ENCODE data around the gene DRD3.

The DRD3 gene

DNA sequence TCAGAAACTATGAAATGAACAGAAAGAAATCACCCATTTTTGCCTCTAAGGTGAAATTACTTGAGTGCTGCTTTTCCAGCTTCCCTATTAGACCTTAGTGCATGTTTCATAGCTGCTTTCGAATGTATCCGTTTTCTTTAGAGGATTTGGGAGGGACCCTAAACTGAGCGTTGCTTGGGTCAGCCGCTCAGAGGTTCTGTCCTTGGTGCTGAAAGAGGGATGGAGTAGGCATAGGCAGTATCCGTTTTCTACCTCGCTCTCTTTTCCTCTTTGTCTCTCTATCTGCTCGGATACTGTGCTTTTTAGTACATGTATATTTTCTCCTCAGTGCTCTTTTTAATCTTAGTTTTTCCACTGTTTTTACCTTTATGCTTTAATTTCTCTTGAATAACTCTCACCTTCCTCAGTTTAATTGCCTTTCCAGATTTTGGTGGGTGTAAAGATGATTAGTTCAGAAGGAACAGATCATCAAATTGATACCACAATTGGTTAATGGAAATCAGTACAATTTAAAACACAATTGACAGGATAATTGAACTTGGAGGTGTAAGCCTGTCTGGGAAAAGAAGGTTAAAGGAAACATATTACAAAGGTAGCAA, at the start of gene DRD3:
Gene DRD3 (minus strand): TSS at position 283 of the 599 bp plus-strand sequence. CDS start 7,060 bp downstream, outside the sequence.
- DNase-seq (ENCODE audit: low spot score) = peak; percentile 5

DNA sequence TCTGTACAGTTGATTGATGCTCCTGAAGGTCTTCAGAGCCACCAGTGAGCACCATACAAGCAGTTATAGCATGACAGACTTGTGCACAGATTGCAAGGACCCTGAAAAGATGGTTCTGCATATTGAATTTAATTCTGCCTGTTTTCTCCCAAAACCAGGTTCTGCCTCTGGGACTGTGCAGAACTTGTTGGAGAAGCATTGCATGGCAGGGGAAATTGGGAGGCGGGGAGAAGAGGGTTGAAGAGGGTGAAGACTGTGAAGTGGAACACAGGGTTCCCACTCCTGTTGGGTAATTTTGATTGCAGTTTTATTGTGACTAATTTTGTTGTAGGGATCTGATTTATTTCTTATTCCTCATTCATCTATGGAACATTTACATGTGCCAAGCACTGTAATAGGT, 48.2 kb upstream of the DRD3 start:
- no peak for DNase-seq (ENCODE audit: low spot score)

DNA sequence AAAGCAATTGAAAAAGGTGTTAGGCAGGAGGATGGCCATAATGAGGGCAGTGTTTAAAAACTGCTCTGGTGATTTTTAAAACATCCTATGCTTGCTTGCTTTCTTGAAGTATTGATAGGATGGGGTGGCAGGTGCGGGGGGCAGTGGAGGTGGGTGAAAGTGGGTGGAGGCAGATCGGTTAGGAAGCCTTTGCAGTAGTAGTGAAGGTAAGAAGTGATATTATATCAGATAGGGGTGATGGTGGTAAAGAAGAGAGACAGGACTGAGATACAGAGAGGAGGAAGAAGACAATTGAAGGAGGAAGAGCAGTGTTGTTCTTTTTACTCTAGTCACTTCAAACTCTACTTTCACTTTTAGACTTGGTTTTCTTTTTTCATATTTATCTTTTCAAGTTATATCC, 47.5 kb upstream of the DRD3 start:
- no peak for DNase-seq (ENCODE audit: low spot score)

DNA sequence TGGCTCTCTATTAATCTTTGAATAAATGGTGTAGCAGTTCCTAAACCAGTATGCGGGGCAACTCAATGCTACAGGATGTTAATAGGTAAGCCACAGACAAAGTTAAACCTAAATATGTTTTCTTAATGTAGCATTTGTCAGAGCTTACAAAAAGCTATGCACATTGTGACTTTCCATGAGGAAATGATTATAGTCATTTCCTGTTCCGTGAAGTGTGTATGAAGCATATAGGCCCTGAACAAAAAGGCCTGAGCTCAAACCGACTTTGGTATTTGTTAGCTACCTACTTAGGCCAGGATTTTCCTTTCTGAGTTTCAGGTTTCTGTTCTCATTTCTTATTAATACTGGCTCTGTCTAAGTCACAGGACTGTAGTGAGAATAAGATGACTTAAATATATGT, 44.3 kb upstream of the DRD3 start:
- DNase-seq (ENCODE audit: low spot score) = peak; percentile 88

DNA sequence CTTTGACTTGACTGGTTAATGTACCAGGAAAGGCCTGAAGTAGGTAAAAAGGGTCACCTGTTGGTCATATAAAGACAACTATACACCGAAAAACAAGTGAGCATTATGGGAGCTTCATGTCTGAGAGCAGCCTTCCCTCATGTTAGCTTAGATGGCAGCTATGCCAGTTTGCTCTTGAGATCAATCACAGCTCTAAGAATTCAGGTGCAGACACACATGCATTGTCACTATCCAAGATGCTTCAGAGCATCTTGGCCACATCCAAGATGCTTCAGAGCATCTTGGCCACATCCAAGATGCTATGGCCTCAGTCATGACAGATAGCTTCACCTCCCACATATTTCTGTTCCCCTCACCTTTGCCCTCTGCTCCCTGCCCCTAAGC, 43.0 kb upstream of the DRD3 start:
- DNase-seq (ENCODE audit: low spot score) = no peak

DNA sequence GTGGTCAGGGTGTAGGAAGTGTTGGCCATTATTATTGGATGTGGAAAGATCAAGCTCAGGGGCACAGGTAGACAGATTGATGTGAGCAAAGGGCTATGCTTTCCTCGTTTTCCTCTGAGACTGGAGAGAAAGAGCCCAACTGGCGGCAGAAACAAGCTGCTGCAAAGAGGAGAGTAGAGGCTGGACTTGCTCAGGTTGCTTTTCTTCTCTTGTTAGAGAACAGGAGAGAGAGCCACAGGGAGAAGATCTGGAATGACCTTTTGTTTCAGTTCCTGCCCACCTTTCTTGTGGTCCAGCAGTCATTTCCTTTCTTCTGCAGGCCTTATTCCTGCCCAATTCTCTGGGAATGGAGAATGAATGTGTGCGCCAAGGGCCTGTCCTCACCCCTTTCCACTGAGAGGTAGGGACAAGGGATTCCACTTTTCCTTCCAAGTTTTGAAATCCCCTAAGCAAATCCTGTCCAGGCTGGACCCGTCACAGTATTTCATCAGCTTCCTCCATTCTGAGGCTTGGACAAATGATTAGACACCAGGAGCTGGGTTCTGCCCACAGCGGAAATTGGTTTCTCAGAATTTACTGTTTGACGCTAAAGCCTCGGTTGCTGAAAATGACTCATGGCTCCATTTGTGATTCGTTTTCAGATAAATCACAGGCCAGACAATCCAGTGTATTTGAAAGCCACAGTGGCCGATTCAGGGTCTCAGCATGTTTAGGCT, 42.5 kb upstream of the DRD3 start:
- no peak for DNase-seq (ENCODE audit: low spot score)

DNA sequence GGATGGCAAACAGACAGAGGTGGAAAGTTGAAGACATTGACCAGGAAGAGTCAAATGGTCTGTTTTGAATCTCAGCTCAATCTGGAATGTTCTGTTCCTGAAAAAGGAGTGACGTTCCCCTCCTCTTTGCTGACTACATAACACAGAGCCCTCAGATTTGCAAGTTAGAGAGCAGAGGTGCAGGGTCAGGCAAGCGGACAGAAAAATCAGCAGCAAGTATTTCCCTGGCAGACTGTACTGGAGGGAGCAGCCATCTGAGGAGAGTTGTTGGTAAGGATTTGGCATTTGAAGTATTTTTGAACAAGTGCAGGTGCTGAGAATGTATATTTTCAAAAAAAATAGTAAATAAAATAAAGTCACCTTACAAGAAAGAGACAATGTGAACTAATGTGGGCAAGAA, 40.9 kb upstream of the DRD3 start:
- DNase-seq (ENCODE audit: low spot score) = no peak

DNA sequence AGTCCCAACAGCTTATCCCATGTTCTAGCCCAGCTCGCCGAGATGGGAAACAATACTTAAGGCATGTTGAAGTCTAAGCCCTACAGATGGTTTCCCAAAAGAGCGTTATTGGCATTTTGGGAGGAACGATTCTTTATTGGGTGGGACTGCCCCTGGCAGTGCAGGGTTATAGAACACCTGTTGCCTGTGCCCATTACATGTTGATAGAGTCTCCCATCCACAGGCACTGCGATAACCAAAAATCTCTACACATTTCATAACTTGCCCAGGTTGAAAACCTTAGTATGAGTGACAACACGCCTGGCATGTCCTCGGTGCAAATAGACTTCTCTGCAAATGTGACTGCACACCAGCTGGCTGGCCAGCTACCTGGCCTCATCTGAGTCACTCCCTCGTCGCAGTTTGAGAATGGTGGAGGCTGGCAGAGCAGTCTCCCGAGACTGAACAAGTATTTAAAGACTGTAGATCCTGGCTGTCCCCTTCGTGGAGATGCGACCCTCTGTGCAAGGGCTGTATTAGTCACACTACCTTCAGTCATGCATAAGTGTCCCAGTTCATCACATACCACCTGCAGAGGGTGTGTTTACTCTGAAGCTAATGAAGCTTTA, 39.8 kb upstream of the DRD3 start:
- DNase-seq (ENCODE audit: low spot score) = no peak

DNA sequence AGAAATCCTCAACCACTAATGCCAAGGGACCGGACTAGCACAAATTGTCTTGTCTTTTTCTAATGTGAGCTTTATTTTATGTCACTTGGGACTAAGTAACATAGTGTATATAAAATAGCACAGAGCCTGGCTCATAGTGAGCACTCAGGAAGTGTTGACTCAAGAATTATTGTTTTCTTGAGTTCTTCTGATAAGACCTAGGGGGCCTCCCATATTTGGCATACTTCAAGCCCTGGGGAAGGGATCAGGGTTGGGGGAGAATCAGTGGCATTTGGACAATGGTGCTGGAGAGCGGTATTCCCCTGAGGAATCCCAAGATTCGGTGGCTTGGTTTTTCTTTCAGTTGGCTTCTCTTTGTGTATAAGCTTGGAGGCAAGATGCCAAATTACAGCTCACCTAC, 39.2 kb upstream of the DRD3 start:
- DNase-seq (ENCODE audit: low spot score) = peak; percentile 21

DNA sequence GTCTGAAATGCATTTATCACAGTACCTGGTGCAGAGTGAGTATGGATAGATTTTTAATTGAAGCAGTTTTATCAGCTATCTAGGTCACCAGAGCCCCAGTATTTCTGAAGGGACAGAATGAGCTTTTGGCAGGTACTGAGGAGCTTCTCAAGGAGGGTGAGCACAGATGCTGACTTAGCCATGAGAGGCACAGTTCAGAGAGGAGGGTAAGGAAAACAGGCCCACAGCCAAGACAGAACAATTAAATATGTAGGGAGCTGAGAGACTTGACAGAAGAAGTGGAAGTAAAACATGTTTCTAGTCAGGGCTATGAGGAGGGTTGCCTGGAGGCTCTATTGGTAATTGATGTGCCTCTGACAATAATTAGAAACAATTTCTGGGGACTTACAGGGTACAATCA, 38.4 kb upstream of the DRD3 start:
- no peak for DNase-seq (ENCODE audit: low spot score)

DNA sequence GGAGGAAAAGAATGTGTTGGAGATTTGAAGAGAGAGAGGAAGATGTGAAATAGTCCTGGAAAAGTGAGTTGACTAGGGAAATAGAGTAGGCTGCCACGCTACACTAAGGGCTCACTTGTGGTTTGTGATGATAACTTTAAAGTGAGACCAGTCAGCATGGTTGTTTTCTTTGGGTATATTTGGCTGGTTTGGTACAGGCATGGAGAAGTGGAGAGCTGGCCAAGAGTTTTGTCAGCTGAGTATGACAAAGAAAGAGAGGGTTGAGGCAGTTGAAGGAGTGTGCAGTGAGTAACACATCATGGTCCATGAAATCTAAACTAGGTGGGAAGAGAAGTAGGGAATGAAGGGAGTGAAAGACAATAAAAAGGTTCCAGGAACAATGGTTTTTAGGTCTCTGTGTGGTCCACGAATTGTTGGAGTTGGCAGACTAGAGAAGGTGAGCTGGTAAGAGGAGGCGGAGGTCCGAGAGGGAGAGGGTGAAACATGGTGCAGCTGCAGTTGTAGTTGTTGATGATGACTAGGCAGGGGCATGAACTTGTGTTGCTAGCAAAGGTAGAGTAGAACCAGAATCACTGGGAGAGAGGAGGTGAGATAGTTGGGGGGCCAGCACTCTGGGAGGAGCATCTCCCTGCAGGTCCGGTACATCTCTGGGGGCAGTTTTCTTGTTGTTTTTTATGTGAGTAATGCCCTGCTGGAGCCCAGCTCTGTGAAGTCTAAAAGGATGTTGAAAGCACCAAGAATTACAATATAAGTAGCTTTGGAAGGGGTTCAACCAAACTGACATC, 37.5 kb upstream of the DRD3 start:
- DNase-seq (ENCODE audit: low spot score) = no peak

DNA sequence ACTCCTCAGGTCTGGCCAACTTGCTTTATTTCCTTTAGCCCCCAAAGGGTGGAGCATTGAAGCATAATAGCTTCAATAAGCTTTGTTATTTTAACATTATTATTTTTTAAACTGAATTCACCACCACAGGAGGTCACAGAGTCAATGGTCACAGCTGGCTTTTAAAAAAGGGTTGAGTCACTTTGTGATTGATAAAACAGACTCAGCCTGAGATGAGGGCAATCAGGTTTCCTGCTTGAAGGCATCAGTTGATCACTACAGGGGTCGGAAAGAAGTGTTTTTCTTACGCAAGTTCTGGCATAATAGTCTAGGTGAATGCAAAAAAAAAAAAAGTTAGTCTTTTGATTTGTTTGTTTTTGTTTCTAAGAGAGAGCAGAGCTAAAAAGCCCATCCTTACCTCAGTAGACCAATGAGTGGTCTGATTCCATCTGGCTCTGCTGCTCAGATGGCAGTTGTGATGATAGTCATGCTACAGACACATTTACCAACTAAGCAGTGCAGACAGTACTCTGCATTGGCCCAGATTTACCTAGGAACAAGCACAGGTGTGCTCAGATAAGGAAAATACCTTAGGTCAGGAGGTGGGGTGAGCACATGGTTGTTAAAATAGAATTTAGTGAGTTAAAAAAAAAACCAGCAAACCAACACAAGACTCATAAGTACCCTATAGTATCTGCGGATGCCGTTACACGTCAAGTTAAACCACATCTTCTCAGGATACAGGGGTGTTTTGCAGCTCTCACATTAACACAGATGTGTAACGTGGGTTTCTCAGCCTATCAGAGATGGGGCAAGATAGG, 35.9 kb upstream of the DRD3 start:
- DNase-seq (ENCODE audit: low spot score) = no peak

DNA sequence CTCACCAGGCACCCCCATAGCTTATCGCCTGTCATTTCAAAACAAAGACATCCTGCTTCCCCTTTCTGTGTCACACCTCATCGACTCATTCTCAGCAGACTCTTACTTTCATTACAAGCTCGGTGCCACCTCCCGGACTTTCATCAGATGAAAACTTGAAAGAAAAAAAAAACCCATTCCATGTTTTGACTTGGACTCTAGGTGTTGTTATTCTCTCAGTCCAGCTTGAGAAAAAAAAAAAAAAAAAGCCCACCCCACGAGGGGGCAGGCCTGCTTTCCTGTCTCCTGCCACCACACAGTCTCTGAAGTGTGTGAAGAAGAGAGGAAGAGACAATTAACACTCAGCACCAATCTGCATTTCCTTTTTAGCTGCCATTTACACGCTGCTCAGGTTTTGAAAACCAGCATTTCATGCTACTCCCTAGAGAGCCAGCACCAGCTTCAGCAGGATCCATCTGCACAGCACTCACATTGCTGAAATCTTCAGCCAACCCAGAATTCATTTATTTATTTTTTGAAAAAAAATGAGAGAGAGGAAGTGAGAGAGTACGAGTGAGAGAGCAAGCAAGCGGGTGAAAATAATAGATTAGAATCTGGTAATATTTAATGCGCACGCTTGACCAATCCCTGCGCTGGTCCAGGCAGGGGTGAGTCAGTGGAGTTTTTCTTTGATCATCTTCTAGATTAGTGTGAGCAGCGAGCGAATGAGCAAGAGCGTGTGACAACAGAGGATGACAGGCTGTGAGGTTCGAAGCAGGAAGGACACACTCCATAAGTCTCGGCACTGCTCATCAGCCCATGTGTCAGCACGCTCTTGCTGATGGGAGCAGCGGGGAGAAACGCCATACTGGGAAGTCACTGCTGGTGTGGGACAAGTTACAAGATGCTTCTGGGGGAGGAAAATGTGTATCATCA, 35.0 kb upstream of the DRD3 start:
- DNase-seq (ENCODE audit: low spot score) = peak; percentile 87

DNA sequence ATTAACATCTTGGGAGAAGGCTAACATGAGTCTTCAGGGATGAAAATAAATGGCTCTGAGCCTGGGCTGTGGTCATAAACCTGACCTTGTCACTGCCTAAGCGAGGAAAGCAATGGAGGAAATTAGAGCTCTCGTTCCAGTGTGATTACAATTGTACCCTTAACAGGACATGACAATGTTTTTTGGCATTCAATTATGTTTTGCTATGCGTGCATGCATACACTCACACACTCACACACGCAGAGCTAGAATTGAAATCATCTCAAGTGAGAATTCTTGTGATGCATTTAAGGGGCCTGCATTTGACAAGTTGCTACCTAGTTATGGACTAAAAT, 34.4 kb upstream of the DRD3 start:
- peak; percentile 78 for DNase-seq (ENCODE audit: low spot score)

DNA sequence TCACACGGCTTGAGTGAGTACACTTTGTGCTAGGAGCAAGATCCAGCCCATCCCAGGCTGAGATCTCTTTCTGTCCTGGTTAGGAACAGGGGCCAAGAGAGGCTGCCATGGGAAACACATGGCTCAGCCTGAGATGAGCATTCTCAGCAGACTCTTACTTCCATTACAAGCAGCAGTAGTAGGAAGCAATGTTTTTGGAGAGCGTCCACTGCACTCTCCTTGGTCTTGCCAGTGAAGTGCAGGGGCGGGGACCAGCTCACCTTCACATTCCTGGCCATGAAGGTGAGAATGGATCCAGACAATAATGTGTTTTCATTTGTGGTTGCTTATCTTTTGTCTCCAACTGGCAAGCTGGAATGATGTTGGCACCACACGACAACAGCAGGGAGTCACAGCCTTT, 33.8 kb upstream of the DRD3 start:
- DNase-seq (ENCODE audit: low spot score) = no peak

DNA sequence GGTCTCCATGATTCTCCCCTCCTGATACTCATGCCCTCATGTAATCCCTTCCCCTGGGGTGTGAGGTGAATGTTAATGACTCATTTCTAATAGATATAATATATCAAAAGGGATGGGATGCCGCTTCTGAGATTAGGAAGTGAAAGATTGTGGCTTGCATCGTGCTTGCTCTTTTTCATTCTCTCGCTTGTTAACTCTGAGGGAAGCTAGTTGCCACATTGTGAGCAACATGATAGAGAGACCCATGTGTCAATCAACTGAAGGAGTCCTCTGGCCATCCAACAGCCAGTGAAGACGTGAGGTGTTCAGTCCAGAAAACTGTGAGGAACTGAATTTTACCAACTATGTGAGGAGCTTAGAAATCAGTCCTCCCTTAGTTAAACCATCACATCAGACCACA, 28.9 kb upstream of the DRD3 start:
- DNase-seq (ENCODE audit: low spot score) = no peak

DNA sequence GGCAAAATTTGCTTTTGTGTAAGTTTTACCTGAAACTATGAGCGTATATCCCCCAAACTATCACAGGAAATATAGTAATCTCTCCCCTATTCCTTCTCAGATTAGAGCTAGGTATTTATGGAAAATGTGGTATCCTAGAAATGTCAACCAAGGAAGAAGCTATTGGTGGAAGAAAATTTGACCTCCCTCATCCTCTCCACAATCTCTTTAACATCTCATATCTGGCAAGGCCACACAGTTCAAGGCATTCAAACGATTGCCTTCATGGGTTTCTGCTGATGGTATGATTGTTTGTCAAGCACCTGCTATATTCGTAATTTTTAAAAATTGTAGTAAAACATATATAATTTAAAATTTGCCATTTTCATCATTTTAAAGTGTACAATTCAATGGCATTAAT, 27.5 kb upstream of the DRD3 start:
- no peak for DNase-seq (ENCODE audit: low spot score)

DNA sequence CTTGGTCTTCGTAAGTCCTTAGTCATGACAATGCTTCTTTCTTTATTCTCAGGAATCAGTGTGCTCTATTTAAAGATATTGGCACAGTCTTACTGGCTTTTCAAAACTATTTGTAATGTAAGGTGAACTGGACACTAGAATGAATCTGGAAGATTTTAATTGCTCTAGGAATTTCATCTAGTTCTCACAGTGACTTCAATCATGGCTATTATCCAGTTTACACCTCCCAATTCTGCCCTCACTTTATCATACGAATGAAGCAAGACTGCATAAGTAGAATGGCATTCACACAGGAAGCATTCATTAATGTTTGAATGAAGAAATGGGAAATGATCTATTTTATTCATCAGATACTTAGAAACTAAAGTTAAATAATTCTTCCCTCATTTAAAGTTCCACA, 26.7 kb upstream of the DRD3 start:
- DNase-seq (ENCODE audit: low spot score) = no peak

DNA sequence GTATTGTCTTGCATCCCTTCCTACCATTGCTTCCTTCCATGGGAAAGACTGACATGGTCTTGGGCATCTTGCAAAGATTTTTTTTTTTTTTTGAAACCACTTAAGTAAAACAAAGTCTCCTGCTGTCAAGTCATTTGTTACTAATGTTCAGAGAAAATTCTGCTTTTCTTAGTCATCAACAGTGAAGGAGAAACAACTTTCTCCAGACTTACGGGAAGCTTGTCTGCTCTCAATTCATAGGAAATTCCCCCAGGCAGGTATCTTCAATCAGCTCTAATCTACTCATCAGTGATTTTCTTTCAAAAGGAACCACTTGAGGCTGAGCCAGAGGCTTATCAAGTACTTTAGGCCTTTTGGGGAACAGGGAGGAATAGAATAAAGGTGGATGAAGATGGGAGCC, 15.9 kb upstream of the DRD3 start:
- no peak for DNase-seq (ENCODE audit: low spot score)

DNA sequence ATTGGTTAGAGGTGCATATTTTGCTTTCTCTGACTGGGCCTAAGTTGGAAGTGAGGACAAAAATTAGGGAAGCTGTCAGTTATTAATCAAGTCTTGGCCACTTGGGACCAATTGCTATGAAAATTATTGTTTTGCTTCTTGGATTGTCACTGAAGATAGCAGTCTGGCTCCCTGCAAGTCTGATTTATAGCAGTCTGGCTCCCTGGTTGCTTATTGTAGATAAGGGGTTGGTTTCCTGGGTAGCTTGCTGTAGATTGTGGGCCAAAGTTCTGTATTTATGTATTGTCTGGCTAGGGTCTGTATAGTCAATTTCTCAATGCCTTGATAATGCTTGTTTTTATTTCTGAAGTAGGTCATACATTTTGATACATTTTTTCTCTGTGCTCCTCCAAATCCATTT, 13.3 kb upstream of the DRD3 start:
- DNase-seq (ENCODE audit: low spot score) = no peak

DNA sequence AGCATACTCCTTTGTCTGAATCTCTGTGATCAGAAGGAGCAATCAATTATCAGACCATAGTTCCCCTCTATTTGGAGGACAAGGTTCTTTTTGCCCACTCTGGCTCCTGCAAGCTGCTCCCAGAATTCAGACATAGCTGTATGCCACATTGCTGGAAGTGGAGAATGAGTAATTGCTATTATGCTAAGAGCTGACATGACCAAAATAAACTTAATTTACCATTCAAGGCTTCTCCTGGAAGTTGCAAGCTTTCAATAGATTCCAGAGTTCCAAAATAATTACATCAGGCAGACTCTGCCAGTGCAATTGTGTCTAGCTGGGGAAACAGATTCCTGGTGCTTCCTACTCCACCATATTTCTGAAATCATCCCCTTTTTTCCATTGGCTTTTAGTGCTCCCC, 7.6 kb upstream of the DRD3 start:
- DNase-seq (ENCODE audit: low spot score) = no peak
